PC-3 (cell line): ENCODE results near the gene SRSF2. TPM values are rescaled to one million over a fixed set of nuclear protein-coding genes. Genes with fewer than 3 reads are reported as not detected.
"Not testable (repeated sequence)": the region's sequence is repeated elsewhere in the genome, so short reads cannot be mapped to it uniquely, and the experiment has no call there.

ENCODE experiments used
- ATAC-seq: fragments of 200-7000 bp; cut with Tn5 transposase; 2 replicates; pipeline ENCODE4 v1.9.1; 2020; ENCODE audit warnings: mild to moderate bottlenecking, moderate library complexity
- BruUV-seq: library from RNA; stranded (reverse); fragments of 400-500 nt; replicated peaks from 2 replicates; lab custom pipeline; 2021; lab: Mats Ljungman, UMichigan
- CTCF ChIA-PET: fragments of 300-600 bp; sonication (Branson Sonifier 250); formaldehyde crosslinking; loops from one replicate; lab custom pipeline; 2022; ENCODE audit warnings: antibody characterized with exemption; lab: Charles Lee
- POLR2A ChIA-PET: fragments of 300-600 bp; sonication (Branson Sonifier 250); formaldehyde crosslinking; loops from one replicate; lab custom pipeline; 2022; ENCODE audit warnings: antibody characterized with exemption; ENCODE audit not compliant: unreplicated experiment; lab: Charles Lee
- DNase-seq: peaks from one replicate; pipeline ENCODE4 v3.0.0-alpha.2; 2015
- H2AFZ ChIP-seq: fragments of 300-600 bp; sonication (generic); 2 replicates; pipeline ENCODE4 v1.6.0; 2016; ENCODE audit warnings: antibody characterized with exemption, low read length
- H3F3A ChIP-seq: fragments of 300-600 bp; sonication (generic); one replicate; pipeline ENCODE4 v1.6.0; 2017; ENCODE audit warnings: antibody characterized with exemption, low read length, control low read depth, mild to moderate bottlenecking; ENCODE audit not compliant: unreplicated experiment
- H3K27ac ChIP-seq: fragments of 300-600 bp; sonication (generic); 2 replicates; pipeline ENCODE4 v1.5.1; 2016; ENCODE audit warnings: mild to moderate bottlenecking, low read length
- H3K27me3 ChIP-seq: fragments of 300-600 bp; sonication (generic); 2 replicates; pipeline ENCODE4 v1.6.1; 2016; ENCODE audit warnings: low read length, mixed read lengths
- H3K36me3 ChIP-seq: fragments of 300-600 bp; sonication (generic); 2 replicates; pipeline ENCODE4 v1.6.1; 2016; ENCODE audit warnings: low read depth, mixed run types, low read length, mixed read lengths
- H3K4me1 ChIP-seq: fragments of 300-600 bp; sonication (generic); 2 replicates; pipeline ENCODE4 v1.5.1; 2016; ENCODE audit warnings: low read length; ENCODE audit not compliant: insufficient read depth
- H3K4me2 ChIP-seq: fragments of 300-600 bp; sonication (generic); 2 replicates; pipeline ENCODE4 v1.6.0; 2016; ENCODE audit warnings: low read length
- H3K4me3 ChIP-seq: fragments of 300-600 bp; sonication (generic); 2 replicates; pipeline ENCODE4 v1.5.1; 2016; ENCODE audit warnings: mild to moderate bottlenecking, low read length, mixed read lengths
- H3K79me2 ChIP-seq: fragments of 300-600 bp; sonication (generic); 2 replicates; pipeline ENCODE4 v1.6.1; 2017; ENCODE audit warnings: low read length, mixed read lengths
- H3K9ac ChIP-seq: fragments of 300-600 bp; sonication (generic); 2 replicates; pipeline ENCODE4 v1.6.0; 2016; ENCODE audit warnings: mild to moderate bottlenecking, low read length
- H3K9me2 ChIP-seq: fragments of 300-600 bp; sonication (generic); replicated peaks from 2 replicates; pipeline ENCODE4 v1.6.1; 2016; ENCODE audit warnings: mixed run types, low read length, mixed read lengths
- H3K9me3 ChIP-seq: fragments of 300-600 bp; sonication (generic); 2 replicates; pipeline ENCODE4 v1.6.1; 2016; ENCODE audit warnings: low read length, mixed read lengths
- H4K20me1 ChIP-seq: fragments of 300-600 bp; sonication (generic); 2 replicates; pipeline ENCODE4 v1.6.1; 2016; ENCODE audit warnings: low read length, mixed read lengths
- CTCF ChIP-seq: fragments of 300-600 bp; sonication (generic); conservative IDR thresholded peaks from 2 replicates; pipeline ENCODE4 v1.5.1; 2017; ENCODE audit warnings: antibody characterized with exemption, low read depth, mild to moderate bottlenecking, low read length
- EZH2 ChIP-seq: fragments of 300-600 bp; sonication (generic); IDR thresholded peaks from one replicate; pipeline ENCODE4 v1.6.1; 2017; ENCODE audit warnings: antibody characterized with exemption, mild to moderate bottlenecking, low read length; ENCODE audit not compliant: unreplicated experiment
- EZH2phosphoT487 ChIP-seq: fragments of 300-600 bp; sonication (generic); IDR thresholded peaks from 2 replicates; pipeline ENCODE4 v1.6.1; 2018; ENCODE audit warnings: mild to moderate bottlenecking, antibody characterized with exemption, low read length, borderline replicate concordance
- intact Hi-C: fragments of 100-400 bp; cut with micrococcal nuclease; formaldehyde crosslinking; loops from 2 replicates; pipeline ENCODE4 v1.9.0; 2023
- total RNA-seq: library from RNA; depleted of rRNA; stranded (reverse); fragments of >200 nt; gene quantifications from 2 replicates; pipeline ENCODE4 v1.2.3, GENCODE V29; 2014

Gene SRSF2
- total RNA-seq, 1 experiment from 2014 or later, result 859 TPM

- no peak for DNase-seq
- POLR2A ChIA-PET, result no interaction called here
- H4K20me1 ChIP-seq, result no peaks in the 10 kb centered on the region
Measured at GRCh38 chr17:76713765-76714164, 23.4 kb downstream of the SRSF2 start.

GRCh38 chr17:76712321-76712720 lies 24.8 kb downstream of the SRSF2 start:
- CTCF ChIA-PET, H3K9me2 ChIP-seq, H3K4me2 ChIP-seq, H3K27me3 ChIP-seq, H3F3A ChIP-seq, H3K9me3 ChIP-seq, BruUV-seq, H2AFZ ChIP-seq, H3K27ac ChIP-seq, DNase-seq, ATAC-seq, H4K20me1 ChIP-seq, H3K4me3 ChIP-seq, POLR2A ChIA-PET, H3K9ac ChIP-seq: not testable (repeated sequence)
- Histone ChIP-seq H3K4me1 (peaks cover 25% of the 10 kb centered on the region), H3K36me3 (peaks cover 26% of the 10 kb centered on the region; the same call in 1 of the 2 replicates), H3K79me2 (peaks cover 28% of the 10 kb centered on the region)
- intact Hi-C loops, result loop anchor here (5.0 to 10.0 kb wide), 3 partner anchors 40 to 148 kb away; partner anchors contain the start of gene ST6GALNAC1

More at GRCh38 chr17:76713765-76714164, 23.4 kb downstream of the SRSF2 start:
- no peaks in the 10 kb centered on the region for H3K27me3 ChIP-seq
- BruUV-seq, result no TSS peak
- intact Hi-C loops, result loop anchor here (2.0 to 10.0 kb wide), 4 partner anchors 41 to 191 kb away; partner anchors contain the start of gene ST6GALNAC1
- no peak overlapping the region for H2AFZ ChIP-seq
- no peak overlapping the region for H3K4me2 ChIP-seq
- peaks cover 23% of the 10 kb centered on the region for H3K4me1 ChIP-seq
- TF ChIP-seq CTCF (no peak), EZH2 (no peak), EZH2phosphoT487 (no peak)
- no peaks in the 10 kb centered on the region for H3K9me3 ChIP-seq
- no peaks in the 10 kb centered on the region for H3F3A ChIP-seq
- ATAC-seq, result no peak
- CTCF ChIA-PET, result no interaction called here
- no peak overlapping the region for H3K9ac ChIP-seq
- no peak overlapping the region for H3K27ac ChIP-seq
- H3K9me2 ChIP-seq, result no peaks in the 10 kb centered on the region
- H3K79me2 ChIP-seq, result peaks cover 14% of the 10 kb centered on the region
- H3K4me3 ChIP-seq, result no peak overlapping the region
- H3K36me3 ChIP-seq, result peaks cover 35% of the 10 kb centered on the region

- ATAC-seq (peak; percentile 54), DNase-seq (peak; percentile 78)
- peak within 1 kb of the TSS; percentile 73 for H3K4me3 ChIP-seq
- peaks cover 36% of the 10 kb centered on the region for H3K79me2 ChIP-seq
- peak within 1 kb of the TSS; percentile 64 for H3K9ac ChIP-seq
- H3K27me3 ChIP-seq, result no peaks in the 10 kb centered on the region
- H4K20me1 ChIP-seq, result no peaks in the 10 kb centered on the region
- ChIA-PET POLR2A (interaction anchor here (0.6 kb wide), 2 partner anchors 13 to 22 kb away, joined by 3 read pairs; no protein-coding TSS in a partner anchor), CTCF (no interaction called here)
- peak within 1 kb of the TSS; percentile 79 for H2AFZ ChIP-seq
- intact Hi-C loops, result loop anchor here (1.0 to 10.0 kb wide), 4 partner anchors 15 to 146 kb away; partner anchors contain the start of genes JMJD6, METTL23 and ST6GALNAC1
- H3K4me2 ChIP-seq, result peak within 1 kb of the TSS; percentile 89
- H3K4me1 ChIP-seq, result peaks cover 25% of the 10 kb centered on the region
- H3K9me3 ChIP-seq, result no peaks in the 10 kb centered on the region
- TF ChIP-seq CTCF (no peak), EZH2 (no peak), EZH2phosphoT487 (no peak)
- no peaks in the 10 kb centered on the region for H3F3A ChIP-seq
- peak within 1 kb of the TSS; percentile 64 for H3K27ac ChIP-seq
- H3K36me3 ChIP-seq, result peaks cover 20% of the 10 kb centered on the region; the same call in 1 of the 2 replicates
- no peaks in the 10 kb centered on the region for H3K9me2 ChIP-seq
- BruUV-seq, result no TSS peak
Measured at GRCh38 chr17:76710863-76711611, 26.1 kb downstream of the SRSF2 start, which contains the start of gene MXRA7. MXRA7 (minus strand) TSS chr17:76710965; CDS start chr17:76710946, 19 bp downstream.

GRCh38 chr17:76709951-76710862 lies 26.9 kb downstream of the SRSF2 start:
- Histone ChIP-seq H3K4me3 (peak overlapping the region; percentile 73), H3K9ac (peak overlapping the region; percentile 64), H3K4me1 (peaks cover 25% of the 10 kb centered on the region), H3K27ac (peak overlapping the region; percentile 64), H3K36me3 (peaks cover 14% of the 10 kb centered on the region; the same call in 1 of the 2 replicates), H3K79me2 (peaks cover 36% of the 10 kb centered on the region), H2AFZ (peak overlapping the region; percentile 66), H3K4me2 (peak overlapping the region; percentile 89)
- not testable (repeated sequence) for H4K20me1 ChIP-seq, H3K9me3 ChIP-seq, BruUV-seq, DNase-seq, H3F3A ChIP-seq, H3K9me2 ChIP-seq, H3K27me3 ChIP-seq
- peak; percentile 19 for ATAC-seq
- intact Hi-C loops, result loop anchor here (5.0 to 10.0 kb wide), 3 partner anchors 38 to 145 kb away; partner anchors contain the start of gene ST6GALNAC1
- CTCF ChIA-PET, result interaction anchor here (0.5 kb wide), 1 partner anchor 15 kb away, joined by 4 read pairs; no protein-coding TSS in a partner anchor
- POLR2A ChIA-PET, result interaction anchor here (0.6 kb wide), 4 partner anchors 12 to 210 kb away, joined by 3 to 9 read pairs (median 3); no protein-coding TSS in a partner anchor
